Endothelial cell of umbilical vein (primary cell): ENCODE data around the gene SSRP1. TPM values are rescaled to one million over a fixed set of nuclear protein-coding genes. Genes with fewer than 3 reads are reported as not detected.

Experiments
- BruUV-seq: library from RNA; stranded (reverse); fragments of 400-500 nt; replicated peaks from 2 replicates; lab custom pipeline; 2021; lab: Mats Ljungman, UMichigan
- CTCF ChIA-PET: fragments of 300-600, 350-600 bp; sonication (Branson Sonifier 250); formaldehyde crosslinking; loops from one replicate; lab custom pipeline; 2021; ENCODE audit warnings: antibody characterized with exemption, inconsistent platforms; lab: Charles Lee
- POLR2A ChIA-PET: fragments of 300-600, 350-600 bp; sonication (Branson Sonifier 250); formaldehyde crosslinking; loops from one replicate; lab custom pipeline; 2021; ENCODE audit warnings: antibody characterized with exemption, inconsistent platforms; lab: Charles Lee
- DNase-seq: peaks from one replicate; pipeline ENCODE4 v3.0.0-alpha.2; 2011; ENCODE audit warnings: low read depth, low spot score
- FAIRE-seq: peaks from 2 replicates; lab custom pipeline; 2011; peaks lifted over from hg19 to GRCh38; lab: Jason Lieb, UNC
- H2AFZ ChIP-seq: 2 replicates; pipeline ENCODE4 v1.6.0; 2012; ENCODE audit warnings: low read depth, low read length, control low read depth, inconsistent platforms
- H3K27ac ChIP-seq: 2 replicates; pipeline ENCODE4 v1.5.1; 2011; ENCODE audit warnings: low read depth, mild to moderate bottlenecking, control low read depth, low read length, moderate library complexity; ENCODE audit not compliant: insufficient read depth
- H3K27me3 ChIP-seq, 2 experiments: 2 replicates each; pipeline versions ENCODE4 v1.6.0 to v1.6.1; 2011; ENCODE audit warnings: low read length in 2 of 2, mixed read lengths in 1 of 2; ENCODE audit not compliant: control insufficient read depth in 2 of 2, insufficient read depth in 2 of 2
- H3K36me3 ChIP-seq, 2 experiments: 2 replicates in 1 of 2; 3 replicates in 1 of 2; pipeline ENCODE4 v1.5.1; 2011; ENCODE audit warnings: low read length in 2 of 2, mild to moderate bottlenecking in 1 of 2, moderate library complexity in 1 of 2; ENCODE audit not compliant: control insufficient read depth in 2 of 2, insufficient read depth in 2 of 2; ENCODE audit errors: extremely low read depth in 1 of 2
- H3K4me1 ChIP-seq: 3 replicates; pipeline ENCODE4 v1.5.1; 2011; ENCODE audit warnings: mild to moderate bottlenecking, low read length; ENCODE audit not compliant: control insufficient read depth, insufficient read depth; ENCODE audit errors: extremely low read depth
- H3K4me2 ChIP-seq: 2 replicates; pipeline ENCODE4 v1.6.1; 2011; ENCODE audit warnings: low read length, control low read depth, mixed read lengths; ENCODE audit not compliant: insufficient read depth
- H3K4me3 ChIP-seq, 3 experiments: fragments of 200-600 bp in 1 of 3; sonication (generic), shearing (Covaris generic) in 1 of 3; replicated peaks in 1 of 3; 2 replicates each; pipeline ENCODE4 v1.5.1; 2011 to 2016; ENCODE audit warnings: control low read depth in 3 of 3, low read length in 3 of 3, mild to moderate bottlenecking in 2 of 3, inconsistent platforms in 1 of 3, low read depth in 1 of 3, moderate library complexity in 1 of 3; ENCODE audit not compliant: insufficient read depth in 1 of 3
- H3K79me2 ChIP-seq: 2 replicates; pipeline ENCODE4 v1.6.0; 2012; ENCODE audit warnings: low read length, inconsistent platforms; ENCODE audit not compliant: control insufficient read depth, insufficient read depth
- H3K9ac ChIP-seq: replicated peaks from 2 replicates; pipeline ENCODE3; 2011; ENCODE audit warnings: low read length, control low read depth; ENCODE audit not compliant: insufficient read depth; ENCODE audit errors: extremely low read depth
- H3K9me1 ChIP-seq: replicated peaks from 3 replicates; pipeline ENCODE4 v1.6.0; 2011; ENCODE audit warnings: mild to moderate bottlenecking, low read length; ENCODE audit not compliant: control insufficient read depth, insufficient read depth; ENCODE audit errors: extremely low read depth
- H3K9me3 ChIP-seq: replicated peaks from 2 replicates; pipeline ENCODE4 v1.5.1; 2012; ENCODE audit warnings: low read length, inconsistent platforms; ENCODE audit not compliant: control insufficient read depth, insufficient read depth
- H4K20me1 ChIP-seq: replicated peaks from 2 replicates; pipeline ENCODE3; 2011; ENCODE audit warnings: mild to moderate bottlenecking, low read length; ENCODE audit not compliant: control insufficient read depth, insufficient read depth; ENCODE audit errors: extremely low read depth
- EZH2 ChIP-seq: IDR thresholded peaks from 2 replicates; pipeline ENCODE4 v1.6.1; 2012; ENCODE audit warnings: borderline replicate concordance, low read depth, mild to moderate bottlenecking, moderate library complexity, low read length, inconsistent platforms; ENCODE audit not compliant: severe bottlenecking
- FOS ChIP-seq: IDR thresholded peaks from 2 replicates; pipeline ENCODE4 v1.6.1; 2011; ENCODE audit warnings: mild to moderate bottlenecking, low read length, moderate library complexity, borderline replicate concordance; ENCODE audit not compliant: insufficient read depth
- GATA2 ChIP-seq: IDR thresholded peaks from 2 replicates; pipeline ENCODE4 v1.7.0; 2011; ENCODE audit warnings: low read depth, mild to moderate bottlenecking, moderate library complexity, mixed read lengths, low read length; ENCODE audit not compliant: insufficient read length, insufficient read depth
- JUN ChIP-seq: IDR thresholded peaks from 2 replicates; pipeline ENCODE4 v1.6.1; 2011; ENCODE audit warnings: borderline replicate concordance, low read depth; ENCODE audit not compliant: insufficient read length, insufficient read depth
- MYC ChIP-seq: IDR thresholded peaks from one replicate; pipeline ENCODE4 v1.6.1; 2011; ENCODE audit warnings: mild to moderate bottlenecking, low read depth, low read length
- POLR2A ChIP-seq: IDR thresholded peaks from 2 replicates; pipeline ENCODE4 v1.6.1; 2012; ENCODE audit warnings: low read depth, mild to moderate bottlenecking, control low read depth, low read length
- POLR2AphosphoS5 ChIP-seq: IDR thresholded peaks from 2 replicates; pipeline ENCODE4 v1.6.1; 2012; ENCODE audit warnings: low read depth, mild to moderate bottlenecking, control low read depth, low read length, moderate library complexity; ENCODE audit not compliant: insufficient read depth
- dilution Hi-C: fragments of 300-500 bp; cut with MboI; formaldehyde crosslinking; loops from one replicate; pipeline ENCODE4 v1.15.0; 2019; ENCODE audit warnings: low sequenced_read_pairs; ENCODE audit not compliant: extremely low pct_ligation_motif_present
- intact Hi-C: fragments of 100-400 bp; cut with micrococcal nuclease; formaldehyde crosslinking; loops from one replicate; pipeline ENCODE4 v1.10.0; 2022
- polyA plus RNA-seq, 4 experiments: library from polyadenylated mRNA; depleted of rRNA in 3 of 4; stranded (reverse) in 3 of 4; unstranded in 1 of 4; fragments of >200 nt; gene quantifications; 2 replicates each; pipeline versions ENCODE4 v1.2.1 to v1.2.3, GENCODE V29; 2011 to 2012; ENCODE audit warnings: missing spikeins in 1 of 4
- total RNA-seq: library from RNA; stranded (reverse); gene quantifications from 2 replicates; pipeline ENCODE4 v1.2.3, GENCODE V29; 2021
- TF ChIP-seq, protein P1 (sequence below), 2 donors: IDR thresholded peaks; 1 replicate in 1 of 2; 2 replicates in 1 of 2; pipeline ENCODE4 v1.5.1; 2011; ENCODE audit warnings: low read length in 2 of 2, mild to moderate bottlenecking in 2 of 2, moderate library complexity in 2 of 2, control low read depth in 1 of 2, inconsistent platforms in 1 of 2, low read depth in 1 of 2; ENCODE audit not compliant: insufficient read depth in 1 of 2; ENCODE audit errors: extremely low read depth in 1 of 2
- TF ChIP-seq, protein P2 (sequence below): IDR thresholded peaks from 2 replicates; pipeline ENCODE4 v1.6.1; 2011; ENCODE audit not compliant: insufficient read depth, insufficient read length

Gene SSRP1
- total and polyA plus RNA-seq, 2 donors (not counting 3 experiments of a cell fraction or from before 2014, with no cell fraction given) = 130 to 146 TPM

GRCh38 chr11:57356268-57356667 is 20.6 kb upstream of the SSRP1 start:
- H3K4me1 ChIP-seq = no peaks in the 10 kb centered on the region
- no peaks in the 10 kb centered on the region for H3K9me1 ChIP-seq
- no peak overlapping the region for H3K4me2 ChIP-seq
- intact Hi-C loops (no loop called here), dilution Hi-C loops (no loop called here)
- H3K9ac ChIP-seq = no peak overlapping the region
- CTCF ChIA-PET = interaction anchor here (1.2 kb wide), 1 partner anchor 106 kb away, joined by 3 read pairs; no protein-coding TSS in a partner anchor
- BruUV-seq = no TSS peak
- no peak overlapping the region for H3K4me3 ChIP-seq
- no peak overlapping the region for H2AFZ ChIP-seq
- H3K27ac ChIP-seq = no peak overlapping the region
- TF ChIP-seq, protein P1, sequence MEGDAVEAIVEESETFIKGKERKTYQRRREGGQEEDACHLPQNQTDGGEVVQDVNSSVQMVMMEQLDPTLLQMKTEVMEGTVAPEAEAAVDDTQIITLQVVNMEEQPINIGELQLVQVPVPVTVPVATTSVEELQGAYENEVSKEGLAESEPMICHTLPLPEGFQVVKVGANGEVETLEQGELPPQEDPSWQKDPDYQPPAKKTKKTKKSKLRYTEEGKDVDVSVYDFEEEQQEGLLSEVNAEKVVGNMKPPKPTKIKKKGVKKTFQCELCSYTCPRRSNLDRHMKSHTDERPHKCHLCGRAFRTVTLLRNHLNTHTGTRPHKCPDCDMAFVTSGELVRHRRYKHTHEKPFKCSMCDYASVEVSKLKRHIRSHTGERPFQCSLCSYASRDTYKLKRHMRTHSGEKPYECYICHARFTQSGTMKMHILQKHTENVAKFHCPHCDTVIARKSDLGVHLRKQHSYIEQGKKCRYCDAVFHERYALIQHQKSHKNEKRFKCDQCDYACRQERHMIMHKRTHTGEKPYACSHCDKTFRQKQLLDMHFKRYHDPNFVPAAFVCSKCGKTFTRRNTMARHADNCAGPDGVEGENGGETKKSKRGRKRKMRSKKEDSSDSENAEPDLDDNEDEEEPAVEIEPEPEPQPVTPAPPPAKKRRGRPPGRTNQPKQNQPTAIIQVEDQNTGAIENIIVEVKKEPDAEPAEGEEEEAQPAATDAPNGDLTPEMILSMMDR (IDR thresholded peaks at IDR 0.05; ENCODE audit: extremely low read depth in 1 of 2, insufficient read depth in 1 of 2, low read depth in 1 of 2, low read length in 2 of 2) = no peak
- no peak for TF ChIP-seq MYC
- no peak for TF ChIP-seq POLR2A
- TF ChIP-seq EZH2 = no peak
- no peak for TF ChIP-seq JUN
- TF ChIP-seq, protein P2, sequence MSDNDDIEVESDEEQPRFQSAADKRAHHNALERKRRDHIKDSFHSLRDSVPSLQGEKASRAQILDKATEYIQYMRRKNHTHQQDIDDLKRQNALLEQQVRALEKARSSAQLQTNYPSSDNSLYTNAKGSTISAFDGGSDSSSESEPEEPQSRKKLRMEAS = no peak
- no peak for TF ChIP-seq GATA2
- TF ChIP-seq FOS = no peak
- no peak for TF ChIP-seq POLR2AphosphoS5
- H3K27me3 ChIP-seq = peaks cover 0 to 3% of the 10 kb centered on the region in 2 experiments
- FAIRE-seq (no peak), DNase-seq (no peak)
- no peaks in the 10 kb centered on the region for H3K79me2 ChIP-seq
- POLR2A ChIA-PET = no interaction called here
- H3K36me3 ChIP-seq = no peaks in the 10 kb centered on the region
- H3K9me3 ChIP-seq = no peaks in the 10 kb centered on the region
- no peaks in the 10 kb centered on the region for H4K20me1 ChIP-seq
